Activated CD4-positive, alpha-beta memory T cell treated with anti-CD3 and anti-CD28 coated beads, Interleukin-2, amount 10 ng/mL, durations not matched to agents 7 days and 5 days (primary cell): Measurements from ENCODE around the gene C19orf53. TPM values are rescaled to one million over a fixed set of nuclear protein-coding genes. Genes with fewer than 3 reads are reported as not detected.
"Not testable (repeated sequence)": the region's sequence is repeated elsewhere in the genome, so short reads cannot be mapped to it uniquely, and the experiment has no call there.

Experiments used
- CTCF ChIA-PET: fragments of 350-600 bp; sonication (Branson Sonifier 250); formaldehyde crosslinking; loops from one replicate; lab custom pipeline; 2021; ENCODE audit warnings: antibody characterized with exemption, inconsistent platforms; lab: Charles Lee
- POLR2A ChIA-PET: fragments of 350-600 bp; sonication (Branson Sonifier 250); formaldehyde crosslinking; loops from one replicate; lab custom pipeline; 2021; ENCODE audit warnings: antibody characterized with exemption; lab: Charles Lee
- DNase-seq: peaks from one replicate; pipeline ENCODE4 v3.0.0-alpha.2; 2020
- H3K27ac Mint-ChIP-seq: one replicate; pipeline ENCODE4 v1.8.0; 2021; ENCODE audit warnings: mild to moderate bottlenecking, mixed read lengths
- H3K27me3 Mint-ChIP-seq: one replicate; pipeline ENCODE4 v1.8.0; 2021; ENCODE audit warnings: mixed read lengths
- H3K36me3 Mint-ChIP-seq: one replicate; pipeline ENCODE4 v1.8.0; 2021; ENCODE audit warnings: low read depth, mixed read lengths
- H3K4me1 Mint-ChIP-seq: one replicate; pipeline ENCODE4 v1.8.0; 2021; ENCODE audit warnings: mixed read lengths
- H3K4me3 Mint-ChIP-seq: one replicate; pipeline ENCODE4 v1.8.0; 2021; ENCODE audit warnings: mild to moderate bottlenecking, mixed read lengths
- H3K9me3 Mint-ChIP-seq: one replicate; pipeline ENCODE4 v1.8.0; 2021; ENCODE audit warnings: mixed read lengths
- total RNA-seq, 2 experiments: library from RNA; stranded (reverse); gene quantifications; one replicate each; pipeline ENCODE4 v1.2.3, GENCODE V29; 2021

The C19orf53 gene
- total RNA-seq, 2 experiments from 2014 or later = 79.4 to 83.7 TPM

GRCh38 chr19:13764821-13765394, 9.3 kb upstream of the C19orf53 start:
- CTCF ChIA-PET = interaction anchor here (1.0 to 2.3 kb wide), 2 partner anchors 9 to 97 kb away, joined by 3 to 9 read pairs; partner anchors contain the start of gene C19orf53
- peaks cover 12% of the 10 kb centered on the region for H3K4me1 Mint-ChIP-seq
- peak overlapping the region; percentile 78 for H3K4me3 Mint-ChIP-seq
- DNase-seq = peak; percentile 41
- no peaks in the 10 kb centered on the region for H3K9me3 Mint-ChIP-seq
- POLR2A ChIA-PET = interaction anchor here (0.9 to 4.5 kb wide), 4 partner anchors 9 to 97 kb away, joined by 3 to 34 read pairs (median 11); partner anchors contain the start of gene C19orf53
- H3K36me3 Mint-ChIP-seq = peaks cover 13% of the 10 kb centered on the region
- H3K27ac Mint-ChIP-seq = no peak overlapping the region
- no peaks in the 10 kb centered on the region for H3K27me3 Mint-ChIP-seq

- H3K4me1 Mint-ChIP-seq = peaks cover 12% of the 10 kb centered on the region
- no peak for DNase-seq
- H3K27me3 Mint-ChIP-seq = no peaks in the 10 kb centered on the region
- POLR2A ChIA-PET = interaction anchor here (2.5 to 4.5 kb wide), 2 partner anchors 8 to 17 kb away, joined by 18 to 34 read pairs; partner anchors contain the start of gene C19orf53
- CTCF ChIA-PET = interaction anchor here (2.3 kb wide), 1 partner anchor 97 kb away, joined by 9 read pairs; no protein-coding TSS in a partner anchor
- peak overlapping the region; percentile 78 for H3K4me3 Mint-ChIP-seq
- H3K27ac Mint-ChIP-seq = no peak overlapping the region
- H3K9me3 Mint-ChIP-seq = no peaks in the 10 kb centered on the region
- H3K36me3 Mint-ChIP-seq = peaks cover 13% of the 10 kb centered on the region
Observed at GRCh38 chr19:13765395-13766094, 8.7 kb upstream of the C19orf53 start.

GRCh38 chr19:13766095-13766481, 8.2 kb upstream of the C19orf53 start:
- H3K4me3 Mint-ChIP-seq = no peak overlapping the region
- no peaks in the 10 kb centered on the region for H3K9me3 Mint-ChIP-seq
- no peak for DNase-seq
- H3K4me1 Mint-ChIP-seq = peaks cover 12% of the 10 kb centered on the region
- POLR2A ChIA-PET = interaction anchor here (4.5 kb wide), 1 partner anchor 18 kb away, joined by 34 read pairs; a partner anchor contains a TSS
- H3K27me3 Mint-ChIP-seq = no peaks in the 10 kb centered on the region
- CTCF ChIA-PET = no interaction called here
- H3K27ac Mint-ChIP-seq = no peak overlapping the region
- peaks cover 13% of the 10 kb centered on the region for H3K36me3 Mint-ChIP-seq

GRCh38 chr19:13768510-13768909, 5.7 kb upstream of the C19orf53 start:
- Mint-ChIP-seq H3K27me3 (no peaks in the 10 kb centered on the region), H3K9me3 (no peaks in the 10 kb centered on the region), H3K27ac (no peak overlapping the region), H3K36me3 (peaks cover 7% of the 10 kb centered on the region), H3K4me1 (peaks cover 11% of the 10 kb centered on the region), H3K4me3 (no peak overlapping the region)
- ChIA-PET POLR2A (interaction anchor here (1.3 to 1.4 kb wide), 3 partner anchors 13 to 21 kb away, joined by 3 to 4 read pairs (median 3); no protein-coding TSS in a partner anchor), CTCF (no interaction called here)
- no peak for DNase-seq

- ChIA-PET CTCF (interaction anchor here (0.6 kb wide), 1 partner anchor 493 kb away, joined by 4 read pairs; no protein-coding TSS in a partner anchor), POLR2A (no interaction called here)
- Mint-ChIP-seq H3K27me3 (no peaks in the 10 kb centered on the region), H3K27ac (no peak overlapping the region), H3K36me3 (peaks cover 7% of the 10 kb centered on the region), H3K4me1 (peaks cover 14% of the 10 kb centered on the region), H3K9me3 (no peaks in the 10 kb centered on the region), H3K4me3 (no peak overlapping the region)
- no peak for DNase-seq
Observed at GRCh38 chr19:13770013-13770635, 4.1 kb upstream of the C19orf53 start.

- ChIA-PET CTCF (no interaction called here), POLR2A (interaction anchor here (1.3 kb wide), 1 partner anchor 31 kb away, joined by 4 read pairs; a partner anchor contains a TSS)
- H3K27me3 Mint-ChIP-seq = no peaks in the 10 kb centered on the region
- peaks cover 37% of the 10 kb centered on the region for H3K36me3 Mint-ChIP-seq
- H3K4me1 Mint-ChIP-seq = peaks cover 29% of the 10 kb centered on the region
- H3K27ac Mint-ChIP-seq = no peak overlapping the region
- no peak for DNase-seq
- H3K9me3 Mint-ChIP-seq = no peaks in the 10 kb centered on the region
- no peak overlapping the region for H3K4me3 Mint-ChIP-seq
Observed at GRCh38 chr19:13778398-13778797, 4.1 kb downstream of the C19orf53 start.

GRCh38 chr19:13778847-13779246, 4.6 kb downstream of the C19orf53 start:
- H3K4me1 Mint-ChIP-seq = peaks cover 34% of the 10 kb centered on the region
- CTCF ChIA-PET = no interaction called here

GRCh38 chr19:13779794-13780193, 5.5 kb downstream of the C19orf53 start:
- H3K36me3 Mint-ChIP-seq = peaks cover 34% of the 10 kb centered on the region
- peaks cover 30% of the 10 kb centered on the region for H3K4me1 Mint-ChIP-seq
- POLR2A ChIA-PET, H3K4me3 Mint-ChIP-seq, H3K27me3 Mint-ChIP-seq, H3K27ac Mint-ChIP-seq, H3K9me3 Mint-ChIP-seq, CTCF ChIA-PET, DNase-seq: not testable (repeated sequence)

More at GRCh38 chr19:13778847-13779246, 4.6 kb downstream of the C19orf53 start:
- H3K36me3 Mint-ChIP-seq = peaks cover 37% of the 10 kb centered on the region
- DNase-seq = no peak
- POLR2A ChIA-PET = no interaction called here
- no peak overlapping the region for H3K4me3 Mint-ChIP-seq
- no peaks in the 10 kb centered on the region for H3K27me3 Mint-ChIP-seq
- H3K27ac Mint-ChIP-seq = no peak overlapping the region
- H3K9me3 Mint-ChIP-seq = no peaks in the 10 kb centered on the region

- Mint-ChIP-seq H3K36me3 (peaks cover 24% of the 10 kb centered on the region), H3K4me1 (peaks cover 24% of the 10 kb centered on the region), H3K9me3 (no peaks in the 10 kb centered on the region), H3K27me3 (no peaks in the 10 kb centered on the region), H3K27ac (no peak overlapping the region), H3K4me3 (no peak overlapping the region)
- CTCF ChIA-PET = interaction anchor here (11.1 kb wide), 1 partner anchor 81 kb away, joined by 190 read pairs; no protein-coding TSS in a partner anchor
- POLR2A ChIA-PET = interaction anchor here (7.9 kb wide), 1 partner anchor 81 kb away, joined by 66 read pairs; no protein-coding TSS in a partner anchor
- no peak for DNase-seq
Observed at GRCh38 chr19:13781547-13781946, 7.3 kb downstream of the C19orf53 start.

- Mint-ChIP-seq H3K27me3 (no peaks in the 10 kb centered on the region), H3K27ac (no peak overlapping the region), H3K4me1 (peaks cover 28% of the 10 kb centered on the region), H3K9me3 (no peaks in the 10 kb centered on the region), H3K4me3 (no peak overlapping the region), H3K36me3 (peaks cover 21% of the 10 kb centered on the region)
- DNase-seq = no peak
- CTCF ChIA-PET = interaction anchor here (11.1 kb wide), 1 partner anchor 80 kb away, joined by 190 read pairs; no protein-coding TSS in a partner anchor
- POLR2A ChIA-PET = interaction anchor here (1.2 to 7.9 kb wide), 2 partner anchors 35 to 80 kb away, joined by 3 to 66 read pairs; a partner anchor contains a TSS
Observed at GRCh38 chr19:13782537-13782936, 8.3 kb downstream of the C19orf53 start.

- POLR2A ChIA-PET = interaction anchor here (1.0 to 7.9 kb wide), 5 partner anchors 9 to 78 kb away, joined by 3 to 66 read pairs (median 4); partner anchors contain the start of genes C19orf53 and ZSWIM4
Observed at GRCh38 chr19:13783565-13784500, 9.6 kb downstream of the C19orf53 start.

More at GRCh38 chr19:13783565-13784500, 9.6 kb downstream of the C19orf53 start:
- DNase-seq = no peak
- H3K27ac Mint-ChIP-seq = no peak overlapping the region
- H3K4me1 Mint-ChIP-seq = peaks cover 41% of the 10 kb centered on the region
- CTCF ChIA-PET = interaction anchor here (0.5 to 11.1 kb wide), 12 partner anchors 10 to 299 kb away, joined by 3 to 190 read pairs (median 4); partner anchors contain the start of genes C19orf53 and ZSWIM4
- H3K27me3 Mint-ChIP-seq = no peaks in the 10 kb centered on the region
- peaks cover 10% of the 10 kb centered on the region for H3K36me3 Mint-ChIP-seq
- H3K4me3 Mint-ChIP-seq = no peak overlapping the region
- no peaks in the 10 kb centered on the region for H3K9me3 Mint-ChIP-seq
